HTERT RPE-1 (cell line): Measurements from ENCODE around the gene TBCC.

Experiments used
- in situ Hi-C: fragments of 300-500 bp; cut with MboI; formaldehyde crosslinking; loops from 4 replicates; pipeline ENCODE4 v1.14.3; 2020; ENCODE audit warnings: low sequenced_read_pairs

TBCC gene

GRCh38 chr6:42696526-42697267, 49.2 kb downstream of the TBCC start:
- in situ Hi-C loops = no loop called here

- in situ Hi-C loops = no loop called here
Measured at GRCh38 chr6:42694586-42694985, 51.3 kb downstream of the TBCC start.
